HEK293T (cell line): ENCODE measurements around the gene SSNA1.

Source experiments
- CTCF ChIA-PET: fragments of 350-600 bp; formaldehyde crosslinking; extraction: SDS; loops from one replicate; lab custom pipeline; 2021; ENCODE audit warnings: antibody characterized with exemption, inconsistent platforms; lab: Yijun Ruan, JAX
- POLR2A ChIA-PET: fragments of 350-600 bp; formaldehyde crosslinking; extraction: SDS; loops from one replicate; lab custom pipeline; 2020; ENCODE audit warnings: antibody characterized with exemption, inconsistent platforms; lab: Yijun Ruan, JAX
- DNase-seq: peaks from one replicate; pipeline ENCODE4 v3.0.0; 2012; ENCODE audit warnings: mixed read lengths; ENCODE audit errors: extremely low spot score
- ARNT ChIP-seq: fragments of 450-650 bp; IDR thresholded peaks from 2 replicates; pipeline ENCODE4 v1.6.1; 2017; ENCODE audit warnings: mild to moderate bottlenecking
- BHLHE40 ChIP-seq: fragments of 450-650 bp; IDR thresholded peaks from 2 replicates; pipeline ENCODE4 v1.6.1; 2016; ENCODE audit warnings: mild to moderate bottlenecking, moderate library complexity, borderline replicate concordance
- CTBP1 ChIP-seq: fragments of 450-650 bp; IDR thresholded peaks from 2 replicates; pipeline ENCODE4 v1.6.1; 2016; ENCODE audit warnings: borderline replicate concordance
- ELF4 ChIP-seq: fragments of 450-650 bp; IDR thresholded peaks from 2 replicates; pipeline ENCODE4 v1.6.1; 2017; ENCODE audit warnings: antibody characterized with exemption
- FOXA1 ChIP-seq: fragments of 450-650 bp; IDR thresholded peaks from 2 replicates; pipeline ENCODE4 v1.6.1; 2016; ENCODE audit warnings: mild to moderate bottlenecking
- FOXK2 ChIP-seq: fragments of 450-650 bp; IDR thresholded peaks from 2 replicates; pipeline ENCODE4 v1.6.1; 2016; ENCODE audit warnings: mild to moderate bottlenecking
- FOXM1 ChIP-seq: fragments of 450-650 bp; IDR thresholded peaks from 2 replicates; pipeline ENCODE4 v1.6.1; 2017; ENCODE audit warnings: mild to moderate bottlenecking, borderline replicate concordance
- HDGF ChIP-seq: fragments of 450-650 bp; IDR thresholded peaks from 2 replicates; pipeline ENCODE4 v1.6.1; 2017; ENCODE audit warnings: antibody characterized with exemption, borderline replicate concordance
- L3MBTL2 ChIP-seq: fragments of 450-650 bp; conservative IDR thresholded peaks from 2 replicates; pipeline ENCODE4 v1.6.1; 2016; ENCODE audit warnings: mild to moderate bottlenecking
- LEF1 ChIP-seq: fragments of 450-650 bp; IDR thresholded peaks from 2 replicates; pipeline ENCODE4 v1.6.1; 2017; ENCODE audit warnings: mild to moderate bottlenecking, borderline replicate concordance
- NFRKB ChIP-seq: fragments of 450-650 bp; IDR thresholded peaks from 2 replicates; pipeline ENCODE4 v1.6.1; 2016; ENCODE audit warnings: mild to moderate bottlenecking, moderate library complexity
- PKNOX1 ChIP-seq: fragments of 450-650 bp; IDR thresholded peaks from 2 replicates; pipeline ENCODE4 v1.6.1; 2016
- SP1 ChIP-seq: fragments of 450-650 bp; IDR thresholded peaks from 2 replicates; pipeline ENCODE4 v1.6.1; 2017
- SUZ12 ChIP-seq: fragments of 450-650 bp; IDR thresholded peaks from 2 replicates; pipeline ENCODE4 v1.6.1; 2016; ENCODE audit warnings: mild to moderate bottlenecking
- TARDBP ChIP-seq: fragments of 450-650 bp; IDR thresholded peaks from 2 replicates; pipeline ENCODE4 v1.6.1; 2016
- ZNF384 ChIP-seq: fragments of 450-650 bp; IDR thresholded peaks from 2 replicates; pipeline ENCODE4 v1.6.1; 2016

Gene SSNA1

GRCh38 chr9:137141976-137142936, 46.2 kb upstream of the SSNA1 start:
- ChIA-PET POLR2A (interaction anchor here (5.4 kb wide), 1 partner anchor 12 kb away, joined by 37 read pairs; no protein-coding TSS in a partner anchor), CTCF (no interaction called here)
- no peak for DNase-seq

GRCh38 chr9:137143459-137143858, 45.0 kb upstream of the SSNA1 start:
- TF ChIP-seq PKNOX1 = no peak
- TF ChIP-seq FOXK2 = no peak
- no peak for TF ChIP-seq SP1
- no peak for TF ChIP-seq LEF1
- TF ChIP-seq BHLHE40 = no peak
- no peak for TF ChIP-seq ZNF384
- no peak for TF ChIP-seq FOXM1
- no peak for TF ChIP-seq TARDBP
- no peak for TF ChIP-seq CTBP1
- TF ChIP-seq NFRKB = no peak
- no peak for TF ChIP-seq HDGF
- no peak for TF ChIP-seq ARNT
- TF ChIP-seq FOXA1 = no peak
- no peak for TF ChIP-seq ELF4
- no peak for TF ChIP-seq L3MBTL2
- no peak for TF ChIP-seq SUZ12
- ChIA-PET CTCF (no interaction called here), POLR2A (no interaction called here)

More at GRCh38 chr9:137141976-137142936, 46.2 kb upstream of the SSNA1 start:
- TF ChIP-seq FOXM1 = no peak
- no peak for TF ChIP-seq SUZ12
- no peak for TF ChIP-seq ELF4
- no peak for TF ChIP-seq SP1
- no peak for TF ChIP-seq PKNOX1
- TF ChIP-seq TARDBP = no peak
- no peak for TF ChIP-seq HDGF
- TF ChIP-seq LEF1 = no peak
- TF ChIP-seq CTBP1 = no peak
- no peak for TF ChIP-seq BHLHE40
- TF ChIP-seq ZNF384 = no peak
- TF ChIP-seq ARNT = no peak
- no peak for TF ChIP-seq FOXA1
- TF ChIP-seq L3MBTL2 = no peak
- no peak for TF ChIP-seq FOXK2
- no peak for TF ChIP-seq NFRKB

GRCh38 chr9:137145731-137146526, 42.5 kb upstream of the SSNA1 start:
- CTCF ChIA-PET = no interaction called here
- TF ChIP-seq SP1 = no peak
- TF ChIP-seq L3MBTL2 = no peak
- no peak for TF ChIP-seq ARNT
- no peak for TF ChIP-seq PKNOX1
- no peak for TF ChIP-seq HDGF
- no peak for TF ChIP-seq CTBP1
- no peak for TF ChIP-seq BHLHE40
- no peak for TF ChIP-seq ZNF384
- no peak for TF ChIP-seq FOXM1
- no peak for TF ChIP-seq FOXK2
- TF ChIP-seq LEF1 = no peak
- no peak for TF ChIP-seq NFRKB
- no peak for TF ChIP-seq ELF4
- no peak for TF ChIP-seq SUZ12
- TF ChIP-seq FOXA1 = no peak
- no peak for TF ChIP-seq TARDBP
- POLR2A ChIA-PET = interaction anchor here (2.5 kb wide), 1 partner anchor 16 kb away, joined by 9 read pairs; no protein-coding TSS in a partner anchor
- no peak for DNase-seq

More at GRCh38 chr9:137143459-137143858, 45.0 kb upstream of the SSNA1 start:
- no peak for DNase-seq

- TF ChIP-seq LEF1 (no peak), ARNT (no peak), FOXK2 (no peak), SP1 (no peak), TARDBP (no peak), FOXM1 (no peak), PKNOX1 (no peak)
- DNase-seq = no peak
- ChIA-PET POLR2A (interaction anchor here (2.5 kb wide), 1 partner anchor 16 kb away, joined by 9 read pairs; no protein-coding TSS in a partner anchor), CTCF (no interaction called here)
Observed at GRCh38 chr9:137146527-137146918, 42.0 kb upstream of the SSNA1 start.
